22Rv1 (cell line): ENCODE data around the gene PMIS2.
A peak's percentile ranks its signal among the peaks of the same experiment; 100 is the strongest.

Experiments used
- H3K27ac ChIP-seq: fragments of 450-650 bp; 2 replicates; pipeline ENCODE4 v1.5.1; 2017
- ZFX ChIP-seq: fragments of 450-650 bp; IDR thresholded peaks from 2 replicates; pipeline ENCODE4 v1.6.1; 2017; ENCODE audit warnings: antibody characterized with exemption, borderline replicate concordance
- TF ChIP-seq, protein P1 (sequence below): fragments of 450-650 bp; IDR thresholded peaks from 2 replicates; pipeline ENCODE4 v1.5.1; 2017; ENCODE audit warnings: mild to moderate bottlenecking

PMIS2 gene

DNA sequence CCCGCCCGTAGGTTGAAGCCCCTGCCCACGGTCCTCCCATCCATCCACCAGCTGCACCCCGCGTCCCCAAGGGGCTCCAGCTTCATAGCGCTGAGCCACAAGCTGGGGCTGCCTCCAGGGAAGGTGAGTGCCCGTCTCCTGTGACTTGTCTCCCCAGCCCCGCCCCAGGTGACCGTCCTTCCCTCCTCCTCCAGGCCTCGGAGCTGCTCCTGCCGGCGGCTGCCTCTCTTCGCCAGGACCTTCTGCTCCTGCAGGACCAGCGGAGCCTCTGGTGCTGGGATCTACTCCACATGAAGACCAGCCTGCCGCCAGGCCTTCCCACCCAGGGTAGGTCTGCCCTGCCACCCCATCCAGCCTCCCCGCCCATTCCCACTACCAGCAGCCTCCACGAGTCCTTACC is 34.0 kb downstream of the PMIS2 start:
- no peak overlapping the region for H3K27ac ChIP-seq
- TF ChIP-seq, protein P1, sequence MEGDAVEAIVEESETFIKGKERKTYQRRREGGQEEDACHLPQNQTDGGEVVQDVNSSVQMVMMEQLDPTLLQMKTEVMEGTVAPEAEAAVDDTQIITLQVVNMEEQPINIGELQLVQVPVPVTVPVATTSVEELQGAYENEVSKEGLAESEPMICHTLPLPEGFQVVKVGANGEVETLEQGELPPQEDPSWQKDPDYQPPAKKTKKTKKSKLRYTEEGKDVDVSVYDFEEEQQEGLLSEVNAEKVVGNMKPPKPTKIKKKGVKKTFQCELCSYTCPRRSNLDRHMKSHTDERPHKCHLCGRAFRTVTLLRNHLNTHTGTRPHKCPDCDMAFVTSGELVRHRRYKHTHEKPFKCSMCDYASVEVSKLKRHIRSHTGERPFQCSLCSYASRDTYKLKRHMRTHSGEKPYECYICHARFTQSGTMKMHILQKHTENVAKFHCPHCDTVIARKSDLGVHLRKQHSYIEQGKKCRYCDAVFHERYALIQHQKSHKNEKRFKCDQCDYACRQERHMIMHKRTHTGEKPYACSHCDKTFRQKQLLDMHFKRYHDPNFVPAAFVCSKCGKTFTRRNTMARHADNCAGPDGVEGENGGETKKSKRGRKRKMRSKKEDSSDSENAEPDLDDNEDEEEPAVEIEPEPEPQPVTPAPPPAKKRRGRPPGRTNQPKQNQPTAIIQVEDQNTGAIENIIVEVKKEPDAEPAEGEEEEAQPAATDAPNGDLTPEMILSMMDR: no peak
- no peak for TF ChIP-seq ZFX

DNA sequence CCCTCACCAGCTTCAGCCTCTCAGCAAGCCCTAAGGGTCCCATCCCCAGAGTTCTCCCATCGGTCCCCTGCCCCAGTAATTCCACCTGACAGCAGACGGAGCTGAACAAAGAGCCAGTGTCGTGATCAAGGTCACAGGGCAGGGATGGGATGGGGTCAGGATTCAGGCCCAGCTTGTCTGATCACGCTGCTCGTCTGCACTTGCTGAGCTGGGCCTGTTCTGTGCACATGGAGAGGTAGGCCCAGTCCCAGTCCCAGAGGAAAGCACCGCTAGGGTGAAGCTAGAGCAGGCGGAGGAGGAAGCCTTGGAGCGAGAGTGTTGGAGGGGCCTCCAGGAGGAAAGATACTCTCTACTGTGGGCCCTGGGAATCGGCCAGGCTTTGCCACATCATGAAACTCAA is 35.7 kb downstream of the PMIS2 start:
- no peak overlapping the region for H3K27ac ChIP-seq
- TF ChIP-seq, protein P1: no peak
- TF ChIP-seq ZFX: no peak

- H3K27ac ChIP-seq: no peak overlapping the region
- TF ChIP-seq, protein P1: no peak
- TF ChIP-seq ZFX: no peak
Measured at GRCh38 chr19:35622750-35623149, 36.8 kb downstream of the PMIS2 start.

DNA sequence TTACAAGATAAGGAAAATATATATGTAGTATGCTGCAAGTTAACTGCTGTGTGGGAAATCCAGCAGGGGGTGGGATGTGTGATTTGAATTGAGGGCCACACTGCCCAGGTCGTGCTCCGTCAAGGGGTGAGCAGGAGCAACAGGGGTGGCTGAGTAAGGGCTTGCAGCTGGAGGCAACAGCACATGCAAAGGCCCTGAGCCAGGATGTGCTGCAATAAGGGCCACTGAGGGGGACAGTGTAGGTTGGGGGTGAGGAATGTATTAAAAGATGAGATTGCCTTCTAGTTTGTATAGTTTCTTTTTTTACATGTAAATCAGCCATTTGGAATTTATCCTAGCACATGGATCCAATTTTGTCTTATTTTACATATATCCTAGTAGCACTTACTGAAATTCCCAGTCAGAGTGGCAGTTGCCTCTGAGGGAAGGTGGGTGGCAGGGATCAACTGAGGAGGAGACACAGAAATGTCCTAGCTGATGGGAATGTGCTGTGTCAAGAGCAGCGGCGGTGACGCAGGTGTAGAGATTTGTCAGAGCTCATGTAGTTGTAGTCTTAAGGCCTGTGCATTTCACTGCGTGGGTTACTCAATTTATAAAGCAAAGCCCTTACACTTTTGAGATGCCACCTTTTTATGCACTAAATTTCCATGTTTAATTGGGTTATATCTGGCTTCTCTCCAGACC is 37.5 kb downstream of the PMIS2 start:
- TF ChIP-seq, protein P1: no peak
- no peak for TF ChIP-seq ZFX
- no peak overlapping the region for H3K27ac ChIP-seq

DNA sequence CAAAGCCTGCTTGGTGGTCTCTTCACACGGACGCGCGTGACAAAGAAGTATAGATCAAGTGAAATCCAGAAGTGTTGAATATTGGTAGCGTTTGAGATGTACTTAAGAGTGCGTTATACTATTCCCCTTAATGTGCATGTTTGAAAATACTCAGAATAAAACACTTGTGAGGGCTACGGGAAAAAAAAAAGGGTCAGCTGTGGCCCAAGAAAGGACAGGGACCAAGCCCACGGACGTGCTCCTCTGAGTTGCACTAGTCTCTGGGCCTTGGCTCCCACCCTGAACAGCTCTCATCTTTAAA is 42.2 kb downstream of the PMIS2 start:
- peak overlapping the region; percentile 85 for H3K27ac ChIP-seq
- TF ChIP-seq, protein P1: no peak
- TF ChIP-seq ZFX: no peak

DNA sequence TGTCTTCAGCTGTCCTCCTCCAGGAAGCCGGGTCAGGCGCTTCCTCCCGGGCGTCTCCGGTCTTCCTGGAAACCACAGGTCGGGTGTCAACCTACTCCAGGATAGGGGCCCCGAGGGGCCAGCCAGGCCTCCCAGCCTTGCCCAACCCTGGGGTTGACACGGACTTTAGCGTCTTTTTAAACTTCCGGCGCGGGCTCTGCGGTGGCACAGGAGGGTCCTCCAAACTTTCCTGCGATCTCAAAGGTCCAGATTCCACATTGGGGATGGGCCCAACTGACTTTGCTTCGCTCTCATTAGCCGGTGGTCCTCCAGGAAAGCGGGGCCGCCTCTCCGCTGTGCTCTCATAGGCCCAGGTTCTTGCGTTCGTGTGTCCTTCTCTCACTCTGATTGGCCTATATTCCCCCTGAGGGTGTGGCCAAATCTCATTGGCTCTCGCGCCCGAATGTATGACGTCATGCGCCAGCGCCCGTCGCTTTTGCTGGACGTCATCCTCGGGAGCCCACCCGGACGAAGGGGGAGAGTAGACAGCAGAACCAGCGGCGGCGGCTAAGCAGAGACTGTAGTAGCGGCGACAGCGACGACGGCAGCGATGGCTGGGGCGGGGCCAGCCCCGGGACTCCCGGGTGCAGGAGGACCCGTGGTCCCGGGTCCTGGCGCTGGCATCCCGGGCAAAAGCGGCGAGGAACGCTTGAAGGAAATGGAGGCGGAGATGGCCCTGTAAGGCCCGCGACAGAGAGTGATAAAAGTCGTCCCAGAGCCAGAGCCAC is 42.8 kb downstream of the PMIS2 start, which contains the start of gene RBM42:
Gene RBM42, plus strand, starts transcription at position 472 of the 767 bp plus-strand sequence. Its CDS starts 118 bp downstream, at position 590.
- peak within 1 kb of the TSS; percentile 85 for H3K27ac ChIP-seq
- TF ChIP-seq ZFX: no peak
- TF ChIP-seq, protein P1: no peak

DNA sequence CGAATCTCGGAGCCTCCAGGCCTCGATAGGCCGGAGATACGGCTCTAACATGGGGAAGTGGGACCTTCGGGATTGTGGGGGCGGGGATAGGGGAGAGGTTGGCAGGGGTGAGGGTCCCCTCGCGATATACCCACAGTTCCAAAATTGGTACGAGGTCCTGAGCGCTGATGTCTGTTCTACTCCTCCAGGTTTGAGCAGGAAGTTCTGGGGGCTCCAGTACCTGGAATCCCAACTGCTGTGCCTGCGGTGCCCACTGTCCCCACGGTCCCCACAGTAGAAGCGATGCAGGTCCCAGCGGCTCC is 43.3 kb downstream of the PMIS2 start:
- TF ChIP-seq, protein P1: no peak
- TF ChIP-seq ZFX: no peak
- peak overlapping the region; percentile 85 for H3K27ac ChIP-seq
